Measurements from ENCODE around the gene MON1A. TPM values are rescaled to one million over a fixed set of nuclear protein-coding genes. Genes with fewer than 3 reads are reported as not detected.

Gene MON1A
- total RNA-seq, 1 experiment from 2014 or later, result 20.9 TPM

GRCh38 chr3:49869525-49870126 is 60.0 kb downstream of the MON1A start, which contains the start of gene CAMKV:
TSS of gene CAMKV (minus strand) at chr3:49869906. CDS start at chr3:49862388, 7,518 bp downstream.
- DNase-seq (ENCODE audit: low read depth), result no peak
- in situ Hi-C loops (cut with HindIII; ENCODE audit: low pct_unique_long_range_greater_than_20kb, low sequenced_read_pairs), result no loop called here

- DNase-seq (ENCODE audit: low read depth), result no peak
- in situ Hi-C loops (cut with HindIII; ENCODE audit: low pct_unique_long_range_greater_than_20kb, low sequenced_read_pairs), result no loop called here
These were observed 60.6 kb downstream of the MON1A start for GRCh38 chr3:49868862-49869466.

GRCh38 chr3:49867871-49868321 is 61.7 kb downstream of the MON1A start:
- DNase-seq (ENCODE audit: low read depth), result peak; percentile 15
- in situ Hi-C loops (cut with HindIII; ENCODE audit: low pct_unique_long_range_greater_than_20kb, low sequenced_read_pairs), result no loop called here

- no peak for DNase-seq (ENCODE audit: low read depth)
- in situ Hi-C loops (cut with HindIII; ENCODE audit: low pct_unique_long_range_greater_than_20kb, low sequenced_read_pairs), result no loop called here
These were observed 62.2 kb downstream of the MON1A start for GRCh38 chr3:49867400-49867799.

GRCh38 chr3:49865198-49865784 is 64.3 kb downstream of the MON1A start:
- no peak for DNase-seq (ENCODE audit: low read depth)
- in situ Hi-C loops (cut with HindIII; ENCODE audit: low pct_unique_long_range_greater_than_20kb, low sequenced_read_pairs), result no loop called here

- in situ Hi-C loops (cut with HindIII; ENCODE audit: low pct_unique_long_range_greater_than_20kb, low sequenced_read_pairs), result no loop called here
- DNase-seq (ENCODE audit: low read depth), result no peak
These were observed 65.1 kb downstream of the MON1A start for GRCh38 chr3:49864505-49864904.

GRCh38 chr3:49859576-49860305 is 69.9 kb downstream of the MON1A start:
- in situ Hi-C loops (cut with HindIII; ENCODE audit: low pct_unique_long_range_greater_than_20kb, low sequenced_read_pairs), result no loop called here
- no peak for DNase-seq (ENCODE audit: low read depth)

Other genes with a start within 250 kb of the MON1A start
- gene MST1, start 240.3 kb downstream of the MON1A start, total RNA-seq (2014; rRNA removed; shearing (Covaris generic); ENCODE audit: low replicate concordance), result 1.7 TPM in 2 replicates
- 14.3 and 14.6 TPM in 2 replicates for gene RNF123, start 240.3 kb downstream of the MON1A start, total RNA-seq (2014; rRNA removed; shearing (Covaris generic); ENCODE audit: low replicate concordance)
- gene AMIGO3, start 210.1 kb downstream of the MON1A start, total RNA-seq (2014; rRNA removed; shearing (Covaris generic); ENCODE audit: low replicate concordance), result not detected in 2 replicates
- gene GMPPB, start 205.9 kb downstream of the MON1A start, total RNA-seq (2014; rRNA removed; shearing (Covaris generic); ENCODE audit: low replicate concordance), result 32.1 and 35.9 TPM in 2 replicates
- gene IP6K1, start 143.3 kb downstream of the MON1A start, total RNA-seq (2014; rRNA removed; shearing (Covaris generic); ENCODE audit: low replicate concordance), result 20.3 and 23.7 TPM in 2 replicates
- not detected in 2 replicates for gene CDHR4, start 129.9 kb downstream of the MON1A start, total RNA-seq (2014; rRNA removed; shearing (Covaris generic); ENCODE audit: low replicate concordance)
- gene INKA1, start 126.5 kb downstream of the MON1A start, total RNA-seq (2014; rRNA removed; shearing (Covaris generic); ENCODE audit: low replicate concordance), result 0.81 TPM in 1 of 2 replicates, not detected in the other
- 5.3 and 19.6 TPM in 2 replicates for gene UBA7, start 115.9 kb downstream of the MON1A start, total RNA-seq (2014; rRNA removed; shearing (Covaris generic); ENCODE audit: low replicate concordance)
- 7.0 and 16.5 TPM in 2 replicates for gene TRAIP, start 73.2 kb downstream of the MON1A start, total RNA-seq (2014; rRNA removed; shearing (Covaris generic); ENCODE audit: low replicate concordance)
- gene CAMKV, start 59.9 kb downstream of the MON1A start, total RNA-seq (2014; rRNA removed; shearing (Covaris generic); ENCODE audit: low replicate concordance), result not detected in 2 replicates
- gene MST1R, start 25.9 kb downstream of the MON1A start, total RNA-seq (2014; rRNA removed; shearing (Covaris generic); ENCODE audit: low replicate concordance), result not detected in 2 replicates
- 7.1 and 9.6 TPM in 2 replicates for gene RBM6, start 10.3 kb upstream of the MON1A start, total RNA-seq (2014; rRNA removed; shearing (Covaris generic); ENCODE audit: low replicate concordance)
- gene RBM5, start 159.1 kb upstream of the MON1A start, total RNA-seq (2014; rRNA removed; shearing (Covaris generic); ENCODE audit: low replicate concordance), result 42.3 and 44.1 TPM in 2 replicates
- 33.5 and 36.1 TPM in 2 replicates for gene SEMA3F, start 225.5 kb upstream of the MON1A start, total RNA-seq (2014; rRNA removed; shearing (Covaris generic); ENCODE audit: low replicate concordance)